COR-L47 (cell line): ENCODE results near the gene ADRA1B.

Experiments
- DNase-seq: peaks from one replicate; lab custom pipeline; 2025; lab: John Stamatoyannopoulos, UW

ADRA1B gene

DNA sequence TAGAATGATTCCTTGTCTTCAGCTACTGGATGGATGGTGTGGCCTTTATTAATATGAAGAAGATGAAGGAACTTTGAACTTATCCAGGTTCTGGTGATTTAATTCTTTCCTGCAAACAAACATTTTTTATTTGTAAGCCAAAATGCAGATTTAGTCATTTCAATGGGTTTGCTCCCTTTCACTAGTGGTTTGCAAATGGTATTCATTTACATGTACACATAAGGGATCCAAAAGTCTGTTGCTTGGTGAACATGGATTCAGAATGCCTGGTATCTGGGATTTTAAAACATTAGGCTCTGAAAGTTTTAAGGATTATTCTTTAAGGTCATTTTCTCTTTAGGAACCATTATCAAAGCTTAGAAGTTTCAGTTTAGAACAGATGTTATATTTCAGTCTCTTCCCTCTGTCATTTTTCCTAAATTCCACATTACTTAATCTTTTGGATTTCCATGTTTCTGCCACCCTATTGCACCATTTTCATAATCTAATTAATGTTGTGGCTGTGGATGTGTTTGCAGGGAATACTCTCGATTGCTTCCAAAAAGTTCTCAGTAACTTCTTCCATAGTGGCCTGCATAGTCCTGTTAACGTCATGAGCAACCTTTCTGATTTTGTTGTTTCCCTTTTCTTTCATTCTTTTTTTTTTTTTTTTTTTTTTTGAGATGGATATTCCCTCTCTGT, 102.8 kb downstream of the ADRA1B start:
- no peak for DNase-seq

DNA sequence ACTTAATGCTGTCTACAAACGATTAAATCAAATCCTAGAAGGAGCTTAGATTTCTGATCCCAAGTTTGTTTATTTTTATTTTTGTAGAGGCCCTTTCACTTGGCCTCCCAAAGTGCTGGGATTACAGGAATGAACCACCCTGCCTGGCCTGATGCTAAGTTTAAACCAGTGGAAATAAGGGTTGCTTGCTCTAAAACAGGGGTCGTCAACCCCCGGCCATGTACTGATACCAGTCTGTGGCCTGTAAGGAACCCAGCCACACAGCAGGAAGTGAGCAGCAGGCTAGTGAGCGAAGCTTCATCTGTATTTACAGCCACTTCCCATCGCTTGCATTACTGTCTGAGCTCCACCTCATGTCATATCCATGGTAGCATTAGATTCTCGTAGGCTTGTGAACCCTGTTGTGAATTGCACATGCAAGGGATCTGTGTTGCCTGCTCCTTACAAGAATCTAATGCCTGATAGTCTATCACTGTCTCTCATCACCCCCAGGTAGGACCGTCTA, 104.0 kb downstream of the ADRA1B start:
- no peak for DNase-seq

DNA sequence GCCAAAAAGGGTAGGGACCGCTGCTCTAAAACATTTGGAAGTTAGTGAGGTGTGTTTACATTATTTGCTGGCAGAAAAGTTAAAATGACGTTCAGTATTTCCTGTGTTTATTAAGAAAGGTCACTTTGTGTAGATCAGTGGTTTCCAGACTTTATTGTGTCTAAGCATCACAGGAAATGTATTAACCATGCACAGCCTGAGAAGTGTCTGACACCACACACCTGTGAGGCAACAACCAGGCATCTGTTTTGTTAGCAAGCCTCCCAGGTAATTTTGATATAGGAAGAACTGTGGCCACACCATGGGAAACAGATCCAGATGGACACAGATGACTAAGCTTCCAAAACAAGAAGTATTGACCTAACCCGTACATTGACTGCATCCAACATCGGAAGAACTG, 104.7 kb downstream of the ADRA1B start:
- DNase-seq, result no peak

DNA sequence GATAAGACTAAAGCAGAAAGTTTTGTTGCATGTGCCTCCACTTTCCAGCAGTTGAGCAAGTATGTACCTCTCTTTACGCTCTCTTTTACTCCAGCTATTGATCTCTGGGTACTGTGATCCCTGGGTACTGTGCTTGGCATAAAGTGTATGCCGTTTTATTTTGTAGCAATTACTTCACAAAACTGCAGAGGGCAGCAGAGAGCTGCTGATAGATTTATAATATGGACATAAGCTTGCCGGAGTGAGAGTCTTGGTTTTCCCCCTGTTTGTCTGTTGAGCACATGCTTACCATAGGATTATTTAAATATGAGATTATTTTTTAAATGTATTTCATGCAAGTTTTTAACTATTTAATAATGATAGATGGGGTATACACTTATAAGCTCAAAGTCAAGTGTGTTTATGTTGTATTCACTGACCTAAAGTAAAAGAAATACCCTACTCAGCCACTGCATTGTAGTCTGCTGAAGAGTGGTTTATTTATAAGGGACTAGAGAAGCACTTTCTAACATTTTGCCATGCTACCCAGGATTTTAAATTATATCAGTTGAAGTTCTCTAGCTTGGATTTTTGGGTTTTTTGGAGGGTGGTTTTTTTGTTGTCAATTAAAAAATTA, 105.7 kb downstream of the ADRA1B start:
- DNase-seq, result peak; percentile 17
